Smooth muscle cell (in vitro differentiated cells): ENCODE measurements around the gene TRAPPC2L. TPM values are rescaled to one million over a fixed set of nuclear protein-coding genes. Genes with fewer than 3 reads are reported as not detected.

ENCODE experiments used
- DNase-seq: peaks from one replicate; lab custom pipeline; 2025; ENCODE audit not compliant: unreplicated experiment; lab: John Stamatoyannopoulos, UW
- H2AFZ ChIP-seq: fragments of 200-600 bp; sonication (generic); 2 replicates; pipeline ENCODE4 v1.6.0; 2016; ENCODE audit warnings: antibody characterized with exemption, low read depth, mild to moderate bottlenecking
- H3F3A ChIP-seq: fragments of 200-600 bp; sonication (generic); 2 replicates; pipeline ENCODE4 v1.6.0; 2017; ENCODE audit warnings: antibody characterized with exemption, low read depth
- H3K27ac ChIP-seq: fragments of 200-600 bp; sonication (generic); 2 replicates; pipeline ENCODE4 v1.5.1; 2016; ENCODE audit warnings: low read depth, mild to moderate bottlenecking
- H3K27me3 ChIP-seq: fragments of 200-600 bp; sonication (generic); 2 replicates; pipeline ENCODE4 v1.6.1; 2016; ENCODE audit warnings: low read depth, mild to moderate bottlenecking
- H3K36me3 ChIP-seq: fragments of 200-600 bp; sonication (generic); 2 replicates; pipeline ENCODE4 v1.5.1; 2016; ENCODE audit warnings: low read depth
- H3K4me1 ChIP-seq: fragments of 200-600 bp; sonication (generic); 2 replicates; pipeline ENCODE4 v1.5.1; 2016; ENCODE audit warnings: low read depth
- H3K4me2 ChIP-seq: fragments of 200-600 bp; sonication (generic); 2 replicates; pipeline ENCODE4 v1.6.0; 2016; ENCODE audit warnings: mild to moderate bottlenecking
- H3K4me3 ChIP-seq: fragments of 200-600 bp; sonication (generic); 2 replicates; pipeline ENCODE4 v1.5.1; 2016; ENCODE audit warnings: mild to moderate bottlenecking
- H3K79me2 ChIP-seq: fragments of 200-600 bp; sonication (generic); 2 replicates; pipeline ENCODE4 v1.6.0; 2016; ENCODE audit warnings: low read depth, mild to moderate bottlenecking
- H3K9ac ChIP-seq: fragments of 200-600 bp; sonication (generic); 2 replicates; pipeline ENCODE4 v1.6.0; 2016; ENCODE audit warnings: low read depth
- H3K9me3 ChIP-seq: fragments of 200-600 bp; sonication (generic); replicated peaks from 2 replicates; pipeline ENCODE4 v1.5.1; 2016; ENCODE audit warnings: low read depth
- H4K20me1 ChIP-seq: fragments of 200-600 bp; sonication (generic); 2 replicates; pipeline ENCODE4 v1.6.0; 2016; ENCODE audit warnings: low read depth
- CTCF ChIP-seq: fragments of 200-600 bp; sonication (generic); IDR thresholded peaks from 2 replicates; pipeline ENCODE4 v1.5.1; 2017; ENCODE audit warnings: borderline replicate concordance, mild to moderate bottlenecking, antibody characterized with exemption; ENCODE audit not compliant: insufficient read depth, poor library complexity, severe bottlenecking
- WGBS: methylation state at CpG from one replicate; pipeline ENCODE4 v1.1.7; 2016; ENCODE audit warnings: low lambda C conversion rate; 5-methylcytosine and 5-hydroxymethylcytosine counted together
- polyA plus RNA-seq: library from polyadenylated mRNA; unstranded; fragments of >200 nt; fragmentation: Nextera tagmentation; extraction: Ambion mirVana; gene quantifications from 2 replicates; pipeline ENCODE4 v1.2.1, GENCODE V29; 2016
- total RNA-seq: library from RNA; depleted of rRNA; stranded (reverse); fragments of >200 nt; gene quantifications from 2 replicates; pipeline ENCODE4 v1.2.3, GENCODE V29; 2014

Gene TRAPPC2L
- total and polyA plus RNA-seq, 2 experiments from 2014 or later: 17.9 to 125 TPM

DNA sequence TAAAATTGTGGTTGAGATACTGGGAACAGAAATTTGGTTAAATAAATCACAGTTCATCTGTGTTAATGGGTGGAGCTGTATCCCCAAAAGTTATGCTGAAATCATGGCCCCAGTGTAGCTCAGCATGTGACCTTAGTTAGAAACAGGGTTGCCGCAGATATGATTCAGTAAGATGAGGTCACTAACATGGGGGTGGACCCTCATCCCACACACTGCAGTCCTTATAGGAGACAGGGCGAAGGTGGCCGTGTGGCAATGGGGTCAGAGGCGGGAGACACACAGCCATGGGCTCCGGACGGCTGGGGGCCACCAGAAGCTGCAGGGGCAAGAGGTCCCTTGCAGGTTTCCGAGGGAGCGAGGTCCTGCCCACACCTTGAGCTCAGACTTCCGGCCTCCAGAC is 10.8 kb upstream of the TRAPPC2L start:
- H3K36me3 ChIP-seq: no peaks in the 10 kb centered on the region
- H3K4me2 ChIP-seq: no peak overlapping the region
- H3K9me3 ChIP-seq: no peaks in the 10 kb centered on the region
- no peak for TF ChIP-seq CTCF
- H3K4me1 ChIP-seq: no peaks in the 10 kb centered on the region
- H4K20me1 ChIP-seq: peaks cover 45% of the 10 kb centered on the region
- DNase-seq: no peak
- no peak overlapping the region for H3K27ac ChIP-seq
- no peak overlapping the region for H3K9ac ChIP-seq
- H3K79me2 ChIP-seq: no peaks in the 10 kb centered on the region
- no peaks in the 10 kb centered on the region for H3K27me3 ChIP-seq
- no peak overlapping the region for H2AFZ ChIP-seq
- H3F3A ChIP-seq: no peaks in the 10 kb centered on the region
- no peak overlapping the region for H3K4me3 ChIP-seq
- 78% methylated on average over 9 of the region's 9 CpGs for WGBS

GRCh38 chr16:88847654-88848053 is 9.3 kb upstream of the TRAPPC2L start:
- DNase-seq: no peak
- WGBS: 99% methylated on average over 18 of the region's 18 CpGs

DNA sequence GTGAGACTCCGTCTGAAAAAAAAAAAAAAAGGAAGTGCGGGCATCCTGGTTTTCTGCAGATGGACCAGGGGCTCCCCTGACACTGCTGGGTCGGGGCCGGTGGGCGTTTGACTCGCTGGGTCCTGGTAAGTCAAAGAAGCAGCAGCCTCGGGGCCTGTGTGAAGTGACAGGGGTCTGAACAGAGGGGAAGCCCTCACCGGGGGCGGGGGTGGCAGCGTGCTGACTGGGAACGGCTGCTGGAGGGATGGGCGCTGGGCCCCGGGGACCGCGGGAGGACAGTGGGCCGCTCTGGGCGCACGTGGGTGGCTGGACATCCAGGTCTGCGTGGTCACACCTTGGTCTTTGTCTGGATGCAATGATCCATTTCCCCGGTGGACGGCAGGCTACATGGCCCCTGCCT is 8.4 kb upstream of the TRAPPC2L start:
- Histone ChIP-seq H3K9ac (no peak overlapping the region), H3K27me3 (no peaks in the 10 kb centered on the region), H3K79me2 (no peaks in the 10 kb centered on the region), H3K36me3 (no peaks in the 10 kb centered on the region), H3K4me1 (no peaks in the 10 kb centered on the region), H3F3A (no peaks in the 10 kb centered on the region), H3K9me3 (no peaks in the 10 kb centered on the region), H3K4me2 (no peak overlapping the region), H4K20me1 (peaks cover 42% of the 10 kb centered on the region), H2AFZ (no peak overlapping the region), H3K4me3 (no peak overlapping the region), H3K27ac (no peak overlapping the region)
- no peak for DNase-seq
- 98% methylated on average over 21 of the region's 21 CpGs for WGBS
- TF ChIP-seq CTCF: no peak

More at GRCh38 chr16:88847654-88848053, 9.3 kb upstream of the TRAPPC2L start:
- H3K27me3 ChIP-seq: no peaks in the 10 kb centered on the region
- H3K79me2 ChIP-seq: no peaks in the 10 kb centered on the region
- H3K9ac ChIP-seq: no peak overlapping the region
- H3K27ac ChIP-seq: no peak overlapping the region
- no peaks in the 10 kb centered on the region for H3K36me3 ChIP-seq
- H4K20me1 ChIP-seq: peaks cover 41% of the 10 kb centered on the region
- H3K4me3 ChIP-seq: no peak overlapping the region
- no peak overlapping the region for H3K4me2 ChIP-seq
- H3K4me1 ChIP-seq: no peaks in the 10 kb centered on the region
- H2AFZ ChIP-seq: no peak overlapping the region
- no peaks in the 10 kb centered on the region for H3K9me3 ChIP-seq
- H3F3A ChIP-seq: no peaks in the 10 kb centered on the region
- TF ChIP-seq CTCF: no peak

GRCh38 chr16:88850531-88851199 is 6.3 kb upstream of the TRAPPC2L start:
- H3K4me2 ChIP-seq: no peak overlapping the region
- peaks cover 8% of the 10 kb centered on the region for H3K79me2 ChIP-seq
- no peaks in the 10 kb centered on the region for H3K27me3 ChIP-seq
- no peak overlapping the region for H3K4me3 ChIP-seq
- WGBS: 97% methylated on average over 29 of the region's 33 CpGs
- no peak overlapping the region for H3K9ac ChIP-seq
- TF ChIP-seq CTCF: no peak
- H2AFZ ChIP-seq: no peak overlapping the region
- H4K20me1 ChIP-seq: peaks cover 48% of the 10 kb centered on the region
- no peak overlapping the region for H3K27ac ChIP-seq
- no peaks in the 10 kb centered on the region for H3K36me3 ChIP-seq
- no peaks in the 10 kb centered on the region for H3F3A ChIP-seq
- DNase-seq: no peak
- no peaks in the 10 kb centered on the region for H3K4me1 ChIP-seq
- no peaks in the 10 kb centered on the region for H3K9me3 ChIP-seq
